HepG2 (cell line): Measurements from ENCODE around the gene KLC4. TPM values are rescaled to one million over a fixed set of nuclear protein-coding genes. Genes with fewer than 3 reads are reported as not detected.
A peak's percentile ranks its signal among the peaks of the same experiment; 100 is the strongest.

ENCODE experiments used
- MTF2 ChIP-seq: sonication (generic); formaldehyde crosslinking; IDR thresholded peaks from 2 replicates; pipeline ENCODE4 v1.5.0; 2020; ENCODE audit warnings: missing genetic modification reagents, borderline replicate concordance
- RAD21 ChIP-seq: fragments of 450-650 bp; formaldehyde crosslinking; IDR thresholded peaks from 2 replicates; pipeline ENCODE4 v1.5.0; 2020; ENCODE audit warnings: mild to moderate bottlenecking
- RFXAP ChIP-seq: sonication (generic); formaldehyde crosslinking; IDR thresholded peaks from 2 replicates; pipeline ENCODE4 v1.4.0; 2020; ENCODE audit warnings: missing genetic modification reagents, borderline replicate concordance
- SMARCE1 ChIP-seq: fragments of 450-650 bp; IDR thresholded peaks from 2 replicates; pipeline ENCODE4 v1.6.1; 2017; ENCODE audit warnings: borderline replicate concordance
- STAG1 ChIP-seq: sonication (generic); formaldehyde crosslinking; IDR thresholded peaks from 2 replicates; pipeline ENCODE4 v1.4.0; 2020; ENCODE audit warnings: missing genetic modification reagents
- STAT5B ChIP-seq: sonication (generic); formaldehyde crosslinking; IDR thresholded peaks from 2 replicates; pipeline ENCODE4 v1.4.0; 2020; ENCODE audit warnings: missing genetic modification reagents
- ZBTB38 ChIP-seq: sonication (generic); formaldehyde crosslinking; IDR thresholded peaks from 2 replicates; pipeline ENCODE4 v1.5.1; 2020; ENCODE audit warnings: mild to moderate bottlenecking, missing genetic modification reagents
- ZC3H4 ChIP-seq: sonication (generic); formaldehyde crosslinking; IDR thresholded peaks from 2 replicates; pipeline ENCODE4 v1.4.0; 2020; ENCODE audit warnings: missing genetic modification reagents, borderline replicate concordance
- ZFP82 ChIP-seq: sonication (generic); formaldehyde crosslinking; IDR thresholded peaks from 2 replicates; pipeline ENCODE4 v1.5.1; 2020; ENCODE audit warnings: mild to moderate bottlenecking, missing genetic modification reagents, borderline replicate concordance
- ZKSCAN5 ChIP-seq: sonication (generic); formaldehyde crosslinking; IDR thresholded peaks from 2 replicates; pipeline ENCODE4 v1.5.1; 2020; ENCODE audit warnings: mild to moderate bottlenecking, missing genetic modification reagents
- ZNF550 ChIP-seq: sonication (generic); formaldehyde crosslinking; IDR thresholded peaks from 2 replicates; pipeline ENCODE4 v1.4.0; 2020; ENCODE audit warnings: mild to moderate bottlenecking, missing genetic modification reagents, borderline replicate concordance
- ZNF569 ChIP-seq: sonication (generic); formaldehyde crosslinking; IDR thresholded peaks from 2 replicates; pipeline ENCODE4 v1.5.0; 2020; ENCODE audit warnings: mild to moderate bottlenecking, missing genetic modification reagents, moderate library complexity, borderline replicate concordance
- ZNF572 ChIP-seq: sonication (generic); formaldehyde crosslinking; IDR thresholded peaks from 2 replicates; pipeline ENCODE4 v1.5.1; 2020; ENCODE audit warnings: mild to moderate bottlenecking, missing genetic modification reagents
- ZSCAN25 ChIP-seq: sonication (generic); formaldehyde crosslinking; IDR thresholded peaks from 2 replicates; pipeline ENCODE4 v1.8.0; 2022; ENCODE audit warnings: mild to moderate bottlenecking, missing genetic modification reagents
- polyA plus RNA-seq, 8 experiments: library from polyadenylated mRNA; depleted of rRNA in 3 of 8; stranded (reverse) in 7 of 8; unstranded in 1 of 8; fragments of >200 nt; fragmentation: Illumina TruSeq in 4 of 8; extraction: Trizol in 4 of 8; gene quantifications; 2 replicates each; pipeline versions ENCODE4 v1.2.1 to v1.2.3, GENCODE V29; 2011 to 2016; ENCODE audit warnings: low read depth in 4 of 8, missing spikeins in 1 of 8, mixed read lengths in 1 of 8; ENCODE audit not compliant: insufficient read depth in 1 of 8
- total RNA-seq, 5 experiments: library from RNA; depleted of rRNA; stranded (reverse); fragments of >200 nt; fragmentation: Illumina TruSeq; extraction: Trizol; gene quantifications; 2 replicates each; pipeline ENCODE4 v1.2.3, GENCODE V29; 2016; ENCODE audit warnings: low read depth in 1 of 5
- TF ChIP-seq, protein P1 (sequence below): sonication (generic); formaldehyde crosslinking; IDR thresholded peaks from 2 replicates; pipeline ENCODE4 v1.5.0; 2020; ENCODE audit warnings: mild to moderate bottlenecking, missing genetic modification reagents, moderate library complexity
- TF ChIP-seq, protein P2 (sequence below): sonication (generic); formaldehyde crosslinking; IDR thresholded peaks from one replicate; pipeline ENCODE4 v1.5.1; 2020; ENCODE audit warnings: mild to moderate bottlenecking, missing genetic modification reagents; ENCODE audit errors: not compliant biosample characterization
- TF ChIP-seq, protein P3 (sequence below): sonication (generic); formaldehyde crosslinking; IDR thresholded peaks from 2 replicates; pipeline ENCODE4 v1.4.0; 2020; ENCODE audit warnings: missing genetic modification reagents, borderline replicate concordance

KLC4 gene
- total and polyA plus RNA-seq, 2 of the 13 experiments (the other 11 are each of a cell fraction or from before 2014, with no cell fraction given) = 45.4 to 70.4 TPM

DNA sequence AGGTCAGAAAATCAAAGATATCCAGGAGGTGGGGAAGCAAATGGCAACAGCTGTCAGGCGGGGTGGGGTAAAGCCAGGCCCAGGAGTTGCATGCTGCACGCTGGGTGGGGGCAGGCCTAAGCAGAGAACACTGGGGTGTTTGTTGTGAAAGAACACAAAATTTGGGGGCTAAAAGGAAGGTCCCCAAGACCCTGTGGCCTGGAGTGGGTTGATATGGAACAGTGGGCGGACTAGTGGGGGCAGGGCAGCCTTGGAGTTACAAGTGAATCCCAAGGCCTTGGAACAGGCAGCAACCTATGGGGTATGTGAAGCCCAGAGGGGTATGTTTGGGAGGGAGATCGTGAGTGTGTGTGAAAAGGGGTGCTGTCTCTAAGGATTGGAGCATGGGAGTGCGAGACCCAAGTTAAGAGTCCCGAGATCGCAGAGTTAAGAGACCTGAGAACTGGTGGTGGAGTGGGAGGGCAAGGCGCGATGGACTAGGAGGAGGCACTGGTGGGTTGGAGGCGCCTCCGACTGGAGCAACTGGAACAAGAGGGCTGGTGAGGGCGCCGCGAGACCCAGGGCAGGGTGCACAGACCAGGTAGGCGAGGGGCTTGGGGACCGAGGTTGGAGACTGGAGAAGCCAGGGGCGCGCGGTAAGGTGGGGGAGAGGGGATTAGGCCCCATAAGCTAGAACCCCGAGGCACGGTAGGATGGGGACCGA lies 6.4 kb upstream of the KLC4 start (continued):
- TF ChIP-seq, protein P1, sequence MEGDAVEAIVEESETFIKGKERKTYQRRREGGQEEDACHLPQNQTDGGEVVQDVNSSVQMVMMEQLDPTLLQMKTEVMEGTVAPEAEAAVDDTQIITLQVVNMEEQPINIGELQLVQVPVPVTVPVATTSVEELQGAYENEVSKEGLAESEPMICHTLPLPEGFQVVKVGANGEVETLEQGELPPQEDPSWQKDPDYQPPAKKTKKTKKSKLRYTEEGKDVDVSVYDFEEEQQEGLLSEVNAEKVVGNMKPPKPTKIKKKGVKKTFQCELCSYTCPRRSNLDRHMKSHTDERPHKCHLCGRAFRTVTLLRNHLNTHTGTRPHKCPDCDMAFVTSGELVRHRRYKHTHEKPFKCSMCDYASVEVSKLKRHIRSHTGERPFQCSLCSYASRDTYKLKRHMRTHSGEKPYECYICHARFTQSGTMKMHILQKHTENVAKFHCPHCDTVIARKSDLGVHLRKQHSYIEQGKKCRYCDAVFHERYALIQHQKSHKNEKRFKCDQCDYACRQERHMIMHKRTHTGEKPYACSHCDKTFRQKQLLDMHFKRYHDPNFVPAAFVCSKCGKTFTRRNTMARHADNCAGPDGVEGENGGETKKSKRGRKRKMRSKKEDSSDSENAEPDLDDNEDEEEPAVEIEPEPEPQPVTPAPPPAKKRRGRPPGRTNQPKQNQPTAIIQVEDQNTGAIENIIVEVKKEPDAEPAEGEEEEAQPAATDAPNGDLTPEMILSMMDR (CRISPR knock-in tag) = peak; percentile 5; the same call in 1 of the 2 replicates
- 0 out of 2 replicates have a peak, but pooled peaks have one; percentile 62 for TF ChIP-seq ZNF569 (CRISPR knock-in tag)
- TF ChIP-seq, protein P2, sequence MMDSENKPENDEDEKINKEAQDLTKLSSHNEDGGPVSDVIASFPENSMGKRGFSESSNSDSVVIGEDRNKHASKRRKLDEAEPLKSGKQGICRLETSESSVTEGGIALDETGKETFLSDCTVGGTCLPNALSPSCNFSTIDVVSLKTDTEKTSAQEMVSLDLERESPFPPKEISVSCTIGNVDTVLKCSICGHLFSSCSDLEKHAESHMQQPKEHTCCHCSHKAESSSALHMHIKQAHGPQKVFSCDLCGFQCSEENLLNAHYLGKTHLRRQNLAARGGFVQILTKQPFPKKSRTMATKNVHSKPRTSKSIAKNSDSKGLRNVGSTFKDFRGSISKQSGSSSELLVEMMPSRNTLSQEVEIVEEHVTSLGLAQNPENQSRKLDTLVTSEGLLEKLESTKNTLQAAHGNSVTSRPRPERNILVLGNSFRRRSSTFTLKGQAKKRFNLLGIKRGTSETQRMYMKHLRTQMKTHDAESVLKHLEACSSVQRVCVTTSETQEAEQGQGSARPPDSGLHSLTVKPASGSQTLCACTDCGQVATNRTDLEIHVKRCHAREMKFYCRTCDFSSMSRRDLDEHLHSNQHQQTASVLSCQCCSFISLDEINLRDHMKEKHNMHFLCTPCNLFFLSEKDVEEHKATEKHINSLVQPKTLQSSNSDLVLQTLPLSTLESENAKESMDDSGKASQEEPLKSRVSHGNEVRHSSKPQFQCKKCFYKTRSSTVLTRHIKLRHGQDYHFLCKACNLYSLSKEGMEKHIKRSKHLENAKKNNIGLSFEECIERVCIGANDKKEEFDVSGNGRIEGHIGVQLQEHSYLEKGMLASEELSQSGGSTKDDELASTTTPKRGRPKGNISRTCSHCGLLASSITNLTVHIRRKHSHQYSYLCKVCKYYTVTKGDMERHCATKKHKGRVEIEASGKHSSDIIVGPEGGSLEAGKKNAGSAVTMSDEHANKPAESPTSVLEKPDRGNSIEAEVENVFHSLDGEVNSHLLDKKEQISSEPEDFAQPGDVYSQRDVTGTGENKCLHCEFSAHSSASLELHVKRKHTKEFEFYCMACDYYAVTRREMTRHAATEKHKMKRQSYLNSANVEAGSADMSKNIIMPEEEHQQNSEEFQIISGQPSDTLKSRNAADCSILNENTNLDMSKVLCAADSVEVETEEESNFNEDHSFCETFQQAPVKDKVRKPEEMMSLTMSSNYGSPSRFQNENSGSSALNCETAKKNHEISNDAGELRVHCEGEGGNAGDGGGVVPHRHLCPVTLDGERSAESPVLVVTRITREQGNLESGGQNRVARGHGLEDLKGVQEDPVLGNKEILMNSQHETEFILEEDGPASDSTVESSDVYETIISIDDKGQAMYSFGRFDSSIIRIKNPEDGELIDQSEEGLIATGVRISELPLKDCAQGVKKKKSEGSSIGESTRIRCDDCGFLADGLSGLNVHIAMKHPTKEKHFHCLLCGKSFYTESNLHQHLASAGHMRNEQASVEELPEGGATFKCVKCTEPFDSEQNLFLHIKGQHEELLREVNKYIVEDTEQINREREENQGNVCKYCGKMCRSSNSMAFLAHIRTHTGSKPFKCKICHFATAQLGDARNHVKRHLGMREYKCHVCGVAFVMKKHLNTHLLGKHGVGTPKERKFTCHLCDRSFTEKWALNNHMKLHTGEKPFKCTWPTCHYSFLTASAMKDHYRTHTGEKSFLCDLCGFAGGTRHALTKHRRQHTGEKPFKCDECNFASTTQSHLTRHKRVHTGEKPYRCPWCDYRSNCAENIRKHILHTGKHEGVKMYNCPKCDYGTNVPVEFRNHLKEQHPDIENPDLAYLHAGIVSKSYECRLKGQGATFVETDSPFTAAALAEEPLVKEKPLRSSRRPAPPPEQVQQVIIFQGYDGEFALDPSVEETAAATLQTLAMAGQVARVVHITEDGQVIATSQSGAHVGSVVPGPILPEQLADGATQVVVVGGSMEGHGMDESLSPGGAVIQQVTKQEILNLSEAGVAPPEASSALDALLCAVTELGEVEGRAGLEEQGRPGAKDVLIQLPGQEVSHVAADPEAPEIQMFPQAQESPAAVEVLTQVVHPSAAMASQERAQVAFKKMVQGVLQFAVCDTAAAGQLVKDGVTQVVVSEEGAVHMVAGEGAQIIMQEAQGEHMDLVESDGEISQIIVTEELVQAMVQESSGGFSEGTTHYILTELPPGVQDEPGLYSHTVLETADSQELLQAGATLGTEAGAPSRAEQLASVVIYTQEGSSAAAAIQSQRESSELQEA (CRISPR knock-in tag) = no peak
- TF ChIP-seq STAT5B = no peak
- TF ChIP-seq RFXAP (CRISPR knock-in tag) = 0 out of 2 replicates have a peak, but pooled peaks have one; percentile 37
- TF ChIP-seq SMARCE1 = no peak
- peak; percentile 34; the same call in 1 of the 2 replicates for TF ChIP-seq ZNF550 (CRISPR knock-in tag)
- no peak for TF ChIP-seq RAD21
- TF ChIP-seq ZNF572 (CRISPR knock-in tag) = 0 out of 2 replicates have a peak, but pooled peaks have one; percentile 10
- TF ChIP-seq ZKSCAN5 (CRISPR knock-in tag) = 0 out of 2 replicates have a peak, but pooled peaks have one; percentile 23
- TF ChIP-seq STAG1 (CRISPR knock-in tag) = peak; percentile 3; the same call in 1 of the 2 replicates
- peak; percentile 76 for TF ChIP-seq ZBTB38 (CRISPR knock-in tag)
- TF ChIP-seq ZFP82 = peak; percentile 89; the same call in 1 of the 2 replicates
- 0 out of 2 replicates have a peak, but pooled peaks have one; percentile 72 for TF ChIP-seq MTF2
- peak; percentile 46; the same call in 1 of the 2 replicates for TF ChIP-seq ZC3H4 (CRISPR knock-in tag)
- TF ChIP-seq, protein P3, sequence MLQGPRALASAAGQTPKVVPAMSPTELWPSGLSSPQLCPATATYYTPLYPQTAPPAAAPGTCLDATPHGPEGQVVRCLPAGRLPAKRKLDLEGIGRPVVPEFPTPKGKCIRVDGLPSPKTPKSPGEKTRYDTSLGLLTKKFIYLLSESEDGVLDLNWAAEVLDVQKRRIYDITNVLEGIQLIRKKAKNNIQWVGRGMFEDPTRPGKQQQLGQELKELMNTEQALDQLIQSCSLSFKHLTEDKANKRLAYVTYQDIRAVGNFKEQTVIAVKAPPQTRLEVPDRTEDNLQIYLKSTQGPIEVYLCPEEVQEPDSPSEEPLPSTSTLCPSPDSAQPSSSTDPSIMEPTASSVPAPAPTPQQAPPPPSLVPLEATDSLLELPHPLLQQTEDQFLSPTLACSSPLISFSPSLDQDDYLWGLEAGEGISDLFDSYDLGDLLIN (CRISPR knock-in tag) = peak; percentile 15; the same call in 1 of the 2 replicates
- TF ChIP-seq ZSCAN25 = no peak
